ENCODE results near the gene TBC1D8B. TPM values are rescaled to one million over a fixed set of nuclear protein-coding genes. Genes with fewer than 3 reads are reported as not detected.
A peak's percentile ranks its signal among the peaks of the same experiment; 100 is the strongest.

TBC1D8B gene
- total and polyA plus RNA-seq, 9 of the 15 experiments (the other 6 are each of a cell fraction or from before 2014, with no cell fraction given) = 0.04 to 0.36 (median 0.10) TPM; not detected in 1

DNA sequence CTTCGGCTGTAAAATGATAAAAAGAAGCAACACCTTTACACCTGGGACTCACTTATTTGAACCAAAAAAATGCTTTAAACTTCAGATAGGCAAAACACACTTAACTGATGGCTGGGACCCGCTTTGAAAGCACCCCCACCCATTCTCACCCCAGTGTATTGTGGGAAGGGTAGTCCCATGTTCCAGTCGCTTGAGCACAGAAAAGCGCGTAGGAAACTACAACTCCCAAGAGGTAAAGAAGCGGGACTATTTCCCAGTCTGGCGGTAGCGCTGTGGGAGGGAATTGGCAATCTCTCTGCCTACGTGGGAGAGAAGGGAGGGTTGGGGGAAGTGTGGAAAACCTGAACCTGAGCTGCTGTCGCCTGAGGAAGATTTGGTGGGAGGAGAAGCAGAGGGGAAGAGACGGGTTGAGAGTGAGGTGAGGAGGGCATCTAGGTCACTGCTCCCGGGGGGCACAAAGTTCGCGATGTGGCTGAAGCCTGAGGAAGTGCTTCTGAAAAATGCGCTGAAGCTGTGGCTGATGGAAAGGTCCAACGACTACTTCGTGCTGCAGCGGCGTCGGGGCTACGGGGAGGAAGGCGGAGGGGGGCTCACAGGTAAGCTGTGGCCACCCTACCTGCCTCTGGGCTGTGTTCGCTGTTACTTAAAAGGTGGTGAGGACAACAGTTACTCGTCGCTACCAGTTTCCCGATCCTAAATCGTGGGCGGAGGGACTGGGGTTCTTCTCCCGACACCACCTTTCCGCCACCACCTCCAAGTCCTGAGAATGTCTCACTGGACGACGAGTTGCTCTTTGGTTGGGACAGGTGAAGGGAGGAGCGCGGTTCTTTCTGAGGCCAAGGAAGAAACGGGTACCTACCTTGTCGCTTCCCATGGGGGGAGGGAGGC lies at the start of gene TBC1D8B (continued):
- TF ChIP-seq, protein P1, sequence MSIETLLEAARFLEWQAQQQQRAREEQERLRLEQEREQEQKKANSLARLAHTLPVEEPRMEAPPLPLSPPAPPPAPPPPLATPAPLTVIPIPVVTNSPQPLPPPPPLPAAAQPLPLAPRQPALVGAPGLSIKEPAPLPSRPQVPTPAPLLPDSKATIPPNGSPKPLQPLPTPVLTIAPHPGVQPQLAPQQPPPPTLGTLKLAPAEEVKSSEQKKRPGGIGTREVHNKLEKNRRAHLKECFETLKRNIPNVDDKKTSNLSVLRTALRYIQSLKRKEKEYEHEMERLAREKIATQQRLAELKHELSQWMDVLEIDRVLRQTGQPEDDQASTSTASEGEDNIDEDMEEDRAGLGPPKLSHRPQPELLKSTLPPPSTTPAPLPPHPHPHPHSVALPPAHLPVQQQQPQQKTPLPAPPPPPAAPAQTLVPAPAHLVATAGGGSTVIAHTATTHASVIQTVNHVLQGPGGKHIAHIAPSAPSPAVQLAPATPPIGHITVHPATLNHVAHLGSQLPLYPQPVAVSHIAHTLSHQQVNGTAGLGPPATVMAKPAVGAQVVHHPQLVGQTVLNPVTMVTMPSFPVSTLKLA (conservative IDR thresholded peaks at IDR 0.05) = no peak
- TF ChIP-seq SREBF2 (CRISPR knock-in tag; IDR thresholded peaks at IDR 0.05) (no peak), PYGO2 (tag; IDR thresholded peaks at IDR 0.05) (no peak), YY1 (IDR thresholded peaks at IDR 0.05; ENCODE audit: borderline replicate concordance in 1 of 3, control insufficient read depth in 1 of 3, extremely low read depth in 1 of 3, insufficient read depth in 3 of 3, insufficient read length in 1 of 3, insufficient replicate concordance in 2 of 3, low read depth in 1 of 3, low read length in 2 of 3) (no peak), ZNF217 (CRISPR knock-in tag; IDR thresholded peaks at IDR 0.05) (no peak), FOXJ3 (CRISPR knock-in tag; IDR thresholded peaks at IDR 0.05) (no peak), ZNF316 (IDR thresholded peaks at IDR 0.05) (no peak), FOSL1 (tag; conservative IDR thresholded peaks at IDR 0.05) (no peak), SMAD3 (CRISPR knock-in tag; conservative IDR thresholded peaks at IDR 0.05) (no peak), ELF1 (tag; IDR thresholded peaks at IDR 0.05) (peak; percentile 49; the same call in 1 of the 2 replicates), WHSC1 (IDR thresholded peaks at IDR 0.05; ENCODE audit: low read length) (no peak), ZNF79 (CRISPR knock-in tag; IDR thresholded peaks at IDR 0.05; ENCODE audit: low read depth) (no peak)
- TF ChIP-seq, protein P2, sequence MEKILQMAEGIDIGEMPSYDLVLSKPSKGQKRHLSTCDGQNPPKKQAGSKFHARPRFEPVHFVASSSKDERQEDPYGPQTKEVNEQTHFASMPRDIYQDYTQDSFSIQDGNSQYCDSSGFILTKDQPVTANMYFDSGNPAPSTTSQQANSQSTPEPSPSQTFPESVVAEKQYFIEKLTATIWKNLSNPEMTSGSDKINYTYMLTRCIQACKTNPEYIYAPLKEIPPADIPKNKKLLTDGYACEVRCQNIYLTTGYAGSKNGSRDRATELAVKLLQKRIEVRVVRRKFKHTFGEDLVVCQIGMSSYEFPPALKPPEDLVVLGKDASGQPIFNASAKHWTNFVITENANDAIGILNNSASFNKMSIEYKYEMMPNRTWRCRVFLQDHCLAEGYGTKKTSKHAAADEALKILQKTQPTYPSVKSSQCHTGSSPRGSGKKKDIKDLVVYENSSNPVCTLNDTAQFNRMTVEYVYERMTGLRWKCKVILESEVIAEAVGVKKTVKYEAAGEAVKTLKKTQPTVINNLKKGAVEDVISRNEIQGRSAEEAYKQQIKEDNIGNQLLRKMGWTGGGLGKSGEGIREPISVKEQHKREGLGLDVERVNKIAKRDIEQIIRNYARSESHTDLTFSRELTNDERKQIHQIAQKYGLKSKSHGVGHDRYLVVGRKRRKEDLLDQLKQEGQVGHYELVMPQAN (IDR thresholded peaks at IDR 0.05; ENCODE audit: borderline replicate concordance) = no peak
- TF ChIP-seq, protein P3, sequence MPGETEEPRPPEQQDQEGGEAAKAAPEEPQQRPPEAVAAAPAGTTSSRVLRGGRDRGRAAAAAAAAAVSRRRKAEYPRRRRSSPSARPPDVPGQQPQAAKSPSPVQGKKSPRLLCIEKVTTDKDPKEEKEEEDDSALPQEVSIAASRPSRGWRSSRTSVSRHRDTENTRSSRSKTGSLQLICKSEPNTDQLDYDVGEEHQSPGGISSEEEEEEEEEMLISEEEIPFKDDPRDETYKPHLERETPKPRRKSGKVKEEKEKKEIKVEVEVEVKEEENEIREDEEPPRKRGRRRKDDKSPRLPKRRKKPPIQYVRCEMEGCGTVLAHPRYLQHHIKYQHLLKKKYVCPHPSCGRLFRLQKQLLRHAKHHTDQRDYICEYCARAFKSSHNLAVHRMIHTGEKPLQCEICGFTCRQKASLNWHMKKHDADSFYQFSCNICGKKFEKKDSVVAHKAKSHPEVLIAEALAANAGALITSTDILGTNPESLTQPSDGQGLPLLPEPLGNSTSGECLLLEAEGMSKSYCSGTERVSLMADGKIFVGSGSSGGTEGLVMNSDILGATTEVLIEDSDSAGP (CRISPR knock-in tag; IDR thresholded peaks at IDR 0.05) = no peak
- TF ChIP-seq, protein P4, sequence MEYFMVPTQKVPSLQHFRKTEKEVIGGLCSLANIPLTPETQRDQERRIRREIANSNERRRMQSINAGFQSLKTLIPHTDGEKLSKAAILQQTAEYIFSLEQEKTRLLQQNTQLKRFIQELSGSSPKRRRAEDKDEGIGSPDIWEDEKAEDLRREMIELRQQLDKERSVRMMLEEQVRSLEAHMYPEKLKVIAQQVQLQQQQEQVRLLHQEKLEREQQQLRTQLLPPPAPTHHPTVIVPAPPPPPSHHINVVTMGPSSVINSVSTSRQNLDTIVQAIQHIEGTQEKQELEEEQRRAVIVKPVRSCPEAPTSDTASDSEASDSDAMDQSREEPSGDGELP (CRISPR knock-in tag; IDR thresholded peaks at IDR 0.05; ENCODE audit: borderline replicate concordance) = no peak
- TF ChIP-seq, protein P5, sequence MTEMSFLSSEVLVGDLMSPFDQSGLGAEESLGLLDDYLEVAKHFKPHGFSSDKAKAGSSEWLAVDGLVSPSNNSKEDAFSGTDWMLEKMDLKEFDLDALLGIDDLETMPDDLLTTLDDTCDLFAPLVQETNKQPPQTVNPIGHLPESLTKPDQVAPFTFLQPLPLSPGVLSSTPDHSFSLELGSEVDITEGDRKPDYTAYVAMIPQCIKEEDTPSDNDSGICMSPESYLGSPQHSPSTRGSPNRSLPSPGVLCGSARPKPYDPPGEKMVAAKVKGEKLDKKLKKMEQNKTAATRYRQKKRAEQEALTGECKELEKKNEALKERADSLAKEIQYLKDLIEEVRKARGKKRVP (CRISPR knock-in tag; IDR thresholded peaks at IDR 0.05) = no peak
- TF ChIP-seq, protein P6, sequence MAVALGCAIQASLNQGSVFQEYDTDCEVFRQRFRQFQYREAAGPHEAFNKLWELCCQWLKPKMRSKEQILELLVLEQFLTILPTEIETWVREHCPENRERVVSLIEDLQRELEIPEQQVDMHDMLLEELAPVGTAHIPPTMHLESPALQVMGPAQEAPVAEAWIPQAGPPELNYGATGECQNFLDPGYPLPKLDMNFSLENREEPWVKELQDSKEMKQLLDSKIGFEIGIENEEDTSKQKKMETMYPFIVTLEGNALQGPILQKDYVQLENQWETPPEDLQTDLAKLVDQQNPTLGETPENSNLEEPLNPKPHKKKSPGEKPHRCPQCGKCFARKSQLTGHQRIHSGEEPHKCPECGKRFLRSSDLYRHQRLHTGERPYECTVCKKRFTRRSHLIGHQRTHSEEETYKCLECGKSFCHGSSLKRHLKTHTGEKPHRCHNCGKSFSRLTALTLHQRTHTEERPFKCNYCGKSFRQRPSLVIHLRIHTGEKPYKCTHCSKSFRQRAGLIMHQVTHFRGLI (CRISPR knock-in tag; IDR thresholded peaks at IDR 0.05) = no peak
